ENCODE results near the gene KIDINS220.

- TF ChIP-seq, protein P1, sequence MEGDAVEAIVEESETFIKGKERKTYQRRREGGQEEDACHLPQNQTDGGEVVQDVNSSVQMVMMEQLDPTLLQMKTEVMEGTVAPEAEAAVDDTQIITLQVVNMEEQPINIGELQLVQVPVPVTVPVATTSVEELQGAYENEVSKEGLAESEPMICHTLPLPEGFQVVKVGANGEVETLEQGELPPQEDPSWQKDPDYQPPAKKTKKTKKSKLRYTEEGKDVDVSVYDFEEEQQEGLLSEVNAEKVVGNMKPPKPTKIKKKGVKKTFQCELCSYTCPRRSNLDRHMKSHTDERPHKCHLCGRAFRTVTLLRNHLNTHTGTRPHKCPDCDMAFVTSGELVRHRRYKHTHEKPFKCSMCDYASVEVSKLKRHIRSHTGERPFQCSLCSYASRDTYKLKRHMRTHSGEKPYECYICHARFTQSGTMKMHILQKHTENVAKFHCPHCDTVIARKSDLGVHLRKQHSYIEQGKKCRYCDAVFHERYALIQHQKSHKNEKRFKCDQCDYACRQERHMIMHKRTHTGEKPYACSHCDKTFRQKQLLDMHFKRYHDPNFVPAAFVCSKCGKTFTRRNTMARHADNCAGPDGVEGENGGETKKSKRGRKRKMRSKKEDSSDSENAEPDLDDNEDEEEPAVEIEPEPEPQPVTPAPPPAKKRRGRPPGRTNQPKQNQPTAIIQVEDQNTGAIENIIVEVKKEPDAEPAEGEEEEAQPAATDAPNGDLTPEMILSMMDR (IDR thresholded peaks at IDR 0.05; ENCODE audit: poor library complexity): no peak
- TF ChIP-seq EZH2phosphoT487 (IDR thresholded peaks at IDR 0.05; ENCODE audit: low read depth, severe bottlenecking, unreplicated experiment) (no peak), EZH2 (IDR thresholded peaks at IDR 0.05; ENCODE audit: borderline replicate concordance) (no peak)
Observed at GRCh38 chr2:8821276-8822217, 15.9 kb downstream of the KIDINS220 start.
